Nephron progenitor cell (in vitro differentiated cells): ENCODE data around the gene PCNX2.
"Not testable (repeated sequence)": the region's sequence is repeated elsewhere in the genome, so short reads cannot be mapped to it uniquely, and the experiment has no call there.

Source experiments
- DNase-seq: peaks from one replicate; pipeline ENCODE4 v3.0.0; 2021
- H3K27ac Mint-ChIP-seq: 2 replicates; pipeline ENCODE4 v1.8.0; 2021; ENCODE audit warnings: mild to moderate bottlenecking, moderate library complexity, mixed read lengths
- H3K27me3 Mint-ChIP-seq: 2 replicates; pipeline ENCODE4 v1.8.0; 2021; ENCODE audit warnings: mild to moderate bottlenecking, low read depth, mixed read lengths; ENCODE audit not compliant: poor library complexity
- H3K36me3 Mint-ChIP-seq: 2 replicates; pipeline ENCODE4 v1.8.0; 2021; ENCODE audit warnings: low read depth, mixed read lengths
- H3K4me1 Mint-ChIP-seq: 2 replicates; pipeline ENCODE4 v1.8.0; 2021; ENCODE audit warnings: mixed read lengths
- H3K4me3 Mint-ChIP-seq: 2 replicates; pipeline ENCODE4 v1.8.0; 2021; ENCODE audit warnings: mild to moderate bottlenecking, moderate library complexity, mixed read lengths
- H3K9me3 Mint-ChIP-seq: 2 replicates; pipeline ENCODE4 v1.8.0; 2021; ENCODE audit warnings: mild to moderate bottlenecking, moderate library complexity, mixed read lengths
- TF ChIP-seq, protein P1 (sequence below): fragments of 200-600 bp; sonication (generic); IDR thresholded peaks from 2 replicates; pipeline ENCODE4 v1.5.0; 2021; ENCODE audit warnings: antibody characterized with exemption

PCNX2 gene

GRCh38 chr1:233010146-233010545 lies 285.4 kb downstream of the PCNX2 start:
- H3K9me3 Mint-ChIP-seq, result no peaks in the 10 kb centered on the region
- no peak overlapping the region for H3K27ac Mint-ChIP-seq
- DNase-seq, result no peak
- no peak overlapping the region for H3K4me3 Mint-ChIP-seq
- TF ChIP-seq, protein P1, sequence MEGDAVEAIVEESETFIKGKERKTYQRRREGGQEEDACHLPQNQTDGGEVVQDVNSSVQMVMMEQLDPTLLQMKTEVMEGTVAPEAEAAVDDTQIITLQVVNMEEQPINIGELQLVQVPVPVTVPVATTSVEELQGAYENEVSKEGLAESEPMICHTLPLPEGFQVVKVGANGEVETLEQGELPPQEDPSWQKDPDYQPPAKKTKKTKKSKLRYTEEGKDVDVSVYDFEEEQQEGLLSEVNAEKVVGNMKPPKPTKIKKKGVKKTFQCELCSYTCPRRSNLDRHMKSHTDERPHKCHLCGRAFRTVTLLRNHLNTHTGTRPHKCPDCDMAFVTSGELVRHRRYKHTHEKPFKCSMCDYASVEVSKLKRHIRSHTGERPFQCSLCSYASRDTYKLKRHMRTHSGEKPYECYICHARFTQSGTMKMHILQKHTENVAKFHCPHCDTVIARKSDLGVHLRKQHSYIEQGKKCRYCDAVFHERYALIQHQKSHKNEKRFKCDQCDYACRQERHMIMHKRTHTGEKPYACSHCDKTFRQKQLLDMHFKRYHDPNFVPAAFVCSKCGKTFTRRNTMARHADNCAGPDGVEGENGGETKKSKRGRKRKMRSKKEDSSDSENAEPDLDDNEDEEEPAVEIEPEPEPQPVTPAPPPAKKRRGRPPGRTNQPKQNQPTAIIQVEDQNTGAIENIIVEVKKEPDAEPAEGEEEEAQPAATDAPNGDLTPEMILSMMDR, result no peak
- H3K4me1 Mint-ChIP-seq, result peaks cover 18% of the 10 kb centered on the region
- peaks cover 7% of the 10 kb centered on the region for H3K27me3 Mint-ChIP-seq
- peaks cover 23% of the 10 kb centered on the region for H3K36me3 Mint-ChIP-seq

DNA sequence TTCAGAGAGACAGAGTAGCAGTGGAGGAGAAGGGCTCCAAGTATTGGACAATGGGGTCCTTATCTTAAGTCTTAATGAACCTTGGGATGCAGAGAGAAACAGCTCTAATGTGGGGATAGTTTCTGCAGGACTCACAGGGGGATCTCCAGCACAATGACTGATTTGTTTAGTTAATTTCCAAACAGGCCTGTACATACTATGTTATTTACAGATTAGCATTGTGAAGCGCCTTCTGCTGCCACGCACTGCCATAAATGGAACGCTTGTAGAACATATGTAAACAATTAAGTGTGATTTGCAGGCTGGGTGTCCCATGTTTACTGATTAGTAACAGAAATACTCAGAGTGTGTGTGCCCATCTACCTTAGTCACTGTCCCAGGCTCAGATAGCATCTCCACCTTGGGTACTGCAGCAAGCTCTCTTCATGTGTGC lies 289.0 kb downstream of the PCNX2 start:
- Mint-ChIP-seq H3K9me3 (peaks cover 13% of the 10 kb centered on the region), H3K4me1 (peaks cover 23% of the 10 kb centered on the region), H3K27ac (no peak overlapping the region), H3K27me3 (peaks cover 5% of the 10 kb centered on the region), H3K4me3 (no peak overlapping the region), H3K36me3 (peaks cover 6% of the 10 kb centered on the region)
- DNase-seq, result no peak
- TF ChIP-seq, protein P1, result no peak

DNA sequence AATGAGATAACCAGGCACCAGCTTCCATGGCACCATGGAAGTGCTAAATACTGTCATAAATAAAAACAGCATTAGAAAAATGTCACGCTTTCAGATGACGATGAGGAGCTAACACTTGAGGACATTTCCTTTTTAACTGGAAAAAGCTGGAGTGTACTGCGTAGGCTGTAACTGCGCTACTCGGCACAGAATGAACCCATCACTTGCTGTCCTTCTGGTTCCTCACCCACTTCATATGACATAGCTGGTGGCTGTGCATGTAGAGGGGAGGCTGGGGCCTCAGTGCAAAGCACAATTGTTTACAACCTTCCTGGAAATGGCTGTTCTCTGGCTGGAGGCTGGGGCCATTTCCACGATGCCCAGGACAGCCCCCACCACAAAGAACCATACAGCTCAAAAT lies 289.4 kb downstream of the PCNX2 start:
- DNase-seq, result no peak
- Mint-ChIP-seq H3K27ac (peak overlapping the region; percentile 14), H3K36me3 (peaks cover 6% of the 10 kb centered on the region), H3K27me3 (peaks cover 5% of the 10 kb centered on the region), H3K4me1 (peaks cover 23% of the 10 kb centered on the region), H3K4me3 (no peak overlapping the region), H3K9me3 (peaks cover 13% of the 10 kb centered on the region)
- TF ChIP-seq, protein P1, result no peak

DNA sequence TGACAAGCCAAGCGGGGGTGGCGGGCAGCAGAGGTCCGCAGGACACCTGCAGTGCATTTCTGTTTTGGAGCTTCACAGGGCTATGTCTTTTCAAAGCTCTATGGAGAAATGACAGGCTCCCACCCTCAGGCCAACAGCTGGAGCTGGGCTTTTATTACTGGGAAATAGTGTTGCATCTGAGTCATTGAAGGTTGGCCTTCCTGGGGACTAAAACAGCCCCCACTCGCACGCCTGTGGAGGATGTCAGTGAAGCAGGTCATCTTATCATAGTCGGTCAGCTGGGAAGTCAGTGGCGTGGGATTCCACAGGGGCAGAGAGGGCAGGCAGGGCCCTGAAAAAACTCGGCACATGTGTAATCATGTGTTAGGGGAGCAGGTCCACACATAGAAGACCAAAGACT lies 289.8 kb downstream of the PCNX2 start:
- Mint-ChIP-seq H3K4me3 (no peak overlapping the region), H3K9me3 (peaks cover 13% of the 10 kb centered on the region), H3K27ac (peak overlapping the region; percentile 14), H3K27me3 (peaks cover 5% of the 10 kb centered on the region), H3K4me1 (peaks cover 23% of the 10 kb centered on the region), H3K36me3 (peaks cover 7% of the 10 kb centered on the region)
- DNase-seq, result no peak
- TF ChIP-seq, protein P1, result no peak

DNA sequence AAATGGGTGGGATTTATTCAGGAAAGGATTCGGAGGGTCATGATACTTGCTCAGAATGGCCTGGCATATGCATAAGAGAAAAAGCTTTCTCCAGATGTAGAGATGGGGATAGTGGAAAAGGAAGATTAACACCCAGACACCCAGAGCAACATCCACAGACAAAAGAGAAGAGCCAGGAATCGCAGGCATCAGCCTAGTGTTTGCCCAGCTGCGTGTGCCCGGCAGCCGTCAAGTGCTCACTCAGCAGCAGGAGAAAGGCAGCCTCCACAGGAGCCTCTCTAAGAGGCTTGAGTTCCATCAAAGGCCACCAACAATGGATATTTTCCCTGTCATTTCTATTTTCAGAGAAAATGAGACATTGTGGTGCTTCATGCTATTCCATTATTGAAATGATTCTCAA lies 290.4 kb downstream of the PCNX2 start:
- peaks cover 23% of the 10 kb centered on the region for H3K4me1 Mint-ChIP-seq

GRCh38 chr1:233004451-233004850 lies 291.1 kb downstream of the PCNX2 start:
- H3K27me3 Mint-ChIP-seq, result peaks cover 8% of the 10 kb centered on the region
- peaks cover 11% of the 10 kb centered on the region for H3K36me3 Mint-ChIP-seq
- no peak for DNase-seq
- TF ChIP-seq, protein P1, result no peak
- H3K9me3 Mint-ChIP-seq, result peaks cover 13% of the 10 kb centered on the region
- H3K4me3 Mint-ChIP-seq, result no peak overlapping the region
- H3K27ac Mint-ChIP-seq, result no peak overlapping the region
- H3K4me1 Mint-ChIP-seq, result peaks cover 23% of the 10 kb centered on the region

More for the DNA sequence above, 290.4 kb downstream of the PCNX2 start:
- DNase-seq, result no peak
- Mint-ChIP-seq H3K4me3 (no peak overlapping the region), H3K27ac (no peak overlapping the region), H3K9me3 (peaks cover 13% of the 10 kb centered on the region), H3K36me3 (peaks cover 11% of the 10 kb centered on the region), H3K27me3 (peaks cover 5% of the 10 kb centered on the region)
- TF ChIP-seq, protein P1, result no peak

DNA sequence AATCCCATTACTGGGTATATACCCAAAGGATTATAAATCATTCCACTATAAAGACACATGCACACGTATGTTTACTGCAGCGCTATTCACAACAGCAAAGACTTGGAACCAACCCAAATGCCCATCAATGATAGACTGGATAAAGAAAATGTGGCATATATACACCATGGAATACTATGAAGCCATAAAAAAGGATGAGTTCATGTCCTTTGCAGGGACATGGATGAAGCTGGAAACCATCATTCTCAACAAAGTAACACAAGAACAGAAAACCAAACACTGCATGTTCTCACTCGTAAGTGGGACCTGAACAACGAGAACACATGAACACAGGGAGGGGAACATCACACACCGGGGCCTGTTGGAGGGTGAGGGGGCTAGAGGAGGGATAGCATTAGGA lies 291.9 kb downstream of the PCNX2 start:
- peaks cover 13% of the 10 kb centered on the region for H3K36me3 Mint-ChIP-seq
- H3K27ac Mint-ChIP-seq, H3K4me3 Mint-ChIP-seq: not testable (repeated sequence)

More for the DNA sequence above, 291.9 kb downstream of the PCNX2 start:
- not testable (repeated sequence) for DNase-seq, H3K27me3 Mint-ChIP-seq
- peaks cover 27% of the 10 kb centered on the region for H3K4me1 Mint-ChIP-seq
- peaks cover 13% of the 10 kb centered on the region for H3K9me3 Mint-ChIP-seq
